Brain microvascular endothelial cell (primary cell): Measurements from ENCODE around the gene VASP.

Experiments used
- DNase-seq: peaks from one replicate; pipeline ENCODE4 v3.0.0-alpha.2; 2020
- H3K27ac ChIP-seq: fragments of 250-450 bp; sonication (Bioruptor Pico); 2 replicates; pipeline ENCODE4 v1.5.1; 2020; ENCODE audit warnings: mild to moderate bottlenecking, moderate library complexity
- H3K27me3 ChIP-seq: fragments of 250-450 bp; sonication (Bioruptor Pico); replicated peaks from 2 replicates; pipeline ENCODE4 v1.5.1; 2020; ENCODE audit warnings: mild to moderate bottlenecking
- H3K36me3 ChIP-seq: fragments of 250-450 bp; sonication (Bioruptor Pico); replicated peaks from 2 replicates; pipeline ENCODE4 v1.5.1; 2020; ENCODE audit warnings: mild to moderate bottlenecking
- H3K4me3 ChIP-seq: 2 replicates; pipeline ENCODE4 v1.5.1; 2011; ENCODE audit warnings: low read depth, mild to moderate bottlenecking, control low read depth, low read length, moderate library complexity
- in situ Hi-C: cut with HindIII; loops from 2 replicates; pipeline ENCODE4 v1.10.0; 2017; ENCODE audit warnings: low sequenced_read_pairs, low pct_ligation_motif_present
- TF ChIP-seq, protein P1 (sequence below): IDR thresholded peaks from 2 replicates; pipeline ENCODE4 v1.5.1; 2011; ENCODE audit warnings: low read depth, mild to moderate bottlenecking, moderate library complexity, low read length, control low read depth, inconsistent platforms; ENCODE audit errors: missing control alignments

The VASP gene

GRCh38 chr19:45506989-45507871 lies at the start of gene VASP:
VASP (plus strand) TSS chr19:45507479; CDS start chr19:45507772, 293 bp downstream.
- DNase-seq = peak; percentile 85
- no peaks in the 10 kb centered on the region for H3K27me3 ChIP-seq
- in situ Hi-C loops = no loop called here

DNA sequence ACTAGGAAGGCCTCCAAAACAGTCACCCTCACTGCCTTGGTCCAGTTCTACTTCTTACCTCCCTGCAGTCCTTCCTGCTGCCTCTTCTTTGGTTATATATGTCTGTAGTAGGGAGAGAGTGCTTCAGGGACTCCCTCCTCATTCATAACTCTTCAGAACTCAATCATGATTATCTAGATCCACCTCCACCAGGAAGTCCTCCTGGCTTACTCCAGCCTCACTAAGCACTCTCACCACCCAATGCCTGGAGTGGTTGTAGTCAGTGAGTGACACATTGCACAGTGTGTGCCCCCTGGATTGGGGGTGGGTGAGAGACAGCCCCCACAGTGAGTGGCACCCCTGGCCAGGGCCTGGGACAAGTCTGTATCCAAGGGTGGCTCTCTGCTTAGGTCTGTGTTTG lies 49.5 kb upstream of the VASP start:
- no peak for DNase-seq
- Histone ChIP-seq H3K4me3 (no peak overlapping the region), H3K27me3 (no peaks in the 10 kb centered on the region), H3K27ac (no peak overlapping the region), H3K36me3 (no peaks in the 10 kb centered on the region)
- in situ Hi-C loops = no loop called here
- TF ChIP-seq, protein P1, sequence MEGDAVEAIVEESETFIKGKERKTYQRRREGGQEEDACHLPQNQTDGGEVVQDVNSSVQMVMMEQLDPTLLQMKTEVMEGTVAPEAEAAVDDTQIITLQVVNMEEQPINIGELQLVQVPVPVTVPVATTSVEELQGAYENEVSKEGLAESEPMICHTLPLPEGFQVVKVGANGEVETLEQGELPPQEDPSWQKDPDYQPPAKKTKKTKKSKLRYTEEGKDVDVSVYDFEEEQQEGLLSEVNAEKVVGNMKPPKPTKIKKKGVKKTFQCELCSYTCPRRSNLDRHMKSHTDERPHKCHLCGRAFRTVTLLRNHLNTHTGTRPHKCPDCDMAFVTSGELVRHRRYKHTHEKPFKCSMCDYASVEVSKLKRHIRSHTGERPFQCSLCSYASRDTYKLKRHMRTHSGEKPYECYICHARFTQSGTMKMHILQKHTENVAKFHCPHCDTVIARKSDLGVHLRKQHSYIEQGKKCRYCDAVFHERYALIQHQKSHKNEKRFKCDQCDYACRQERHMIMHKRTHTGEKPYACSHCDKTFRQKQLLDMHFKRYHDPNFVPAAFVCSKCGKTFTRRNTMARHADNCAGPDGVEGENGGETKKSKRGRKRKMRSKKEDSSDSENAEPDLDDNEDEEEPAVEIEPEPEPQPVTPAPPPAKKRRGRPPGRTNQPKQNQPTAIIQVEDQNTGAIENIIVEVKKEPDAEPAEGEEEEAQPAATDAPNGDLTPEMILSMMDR = no peak

More at GRCh38 chr19:45506989-45507871, at the start of gene VASP:
- TF ChIP-seq, protein P1 = peak; percentile 1
- H3K4me3 ChIP-seq = peak within 1 kb of the TSS; percentile 91
- peaks cover 3% of the 10 kb centered on the region for H3K36me3 ChIP-seq
- peak within 1 kb of the TSS; percentile 91 for H3K27ac ChIP-seq

DNA sequence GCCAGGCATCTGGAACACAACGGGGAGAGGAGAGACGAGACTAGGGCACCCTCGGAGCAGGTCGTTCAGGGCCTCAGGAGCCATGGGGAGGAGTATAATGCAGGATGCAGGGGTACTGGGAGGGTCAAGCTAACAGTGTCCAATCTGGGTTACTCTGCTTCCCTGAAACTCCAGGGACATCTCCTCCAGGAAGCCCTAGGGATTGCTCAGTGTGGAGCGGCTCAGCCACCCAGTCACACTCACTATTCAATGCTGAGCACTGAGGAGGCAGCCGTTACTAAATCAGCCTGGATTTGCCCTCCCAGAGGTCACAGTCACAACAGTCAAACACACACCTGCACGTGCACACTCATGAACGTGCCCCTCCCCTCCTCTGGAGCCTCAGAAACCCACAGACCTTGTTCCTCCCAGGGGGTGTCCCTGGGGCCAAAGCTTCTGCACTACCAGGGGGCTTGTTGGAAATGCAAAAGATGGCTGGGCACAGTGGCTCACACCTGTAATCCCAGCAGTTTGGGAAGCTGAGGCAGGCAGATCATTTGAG lies 46.4 kb upstream of the VASP start:
- TF ChIP-seq, protein P1 = no peak

GRCh38 chr19:45462174-45462573 lies 45.1 kb upstream of the VASP start:
- H3K27ac ChIP-seq = no peak overlapping the region
- TF ChIP-seq, protein P1 = no peak
- DNase-seq = no peak
- no peak overlapping the region for H3K4me3 ChIP-seq
- in situ Hi-C loops = no loop called here
- no peaks in the 10 kb centered on the region for H3K27me3 ChIP-seq
- H3K36me3 ChIP-seq = no peaks in the 10 kb centered on the region

More for the DNA sequence above, 46.4 kb upstream of the VASP start:
- H3K4me3 ChIP-seq = no peak overlapping the region
- in situ Hi-C loops = no loop called here
- no peaks in the 10 kb centered on the region for H3K36me3 ChIP-seq
- DNase-seq = no peak
- no peak overlapping the region for H3K27ac ChIP-seq
- H3K27me3 ChIP-seq = no peaks in the 10 kb centered on the region

DNA sequence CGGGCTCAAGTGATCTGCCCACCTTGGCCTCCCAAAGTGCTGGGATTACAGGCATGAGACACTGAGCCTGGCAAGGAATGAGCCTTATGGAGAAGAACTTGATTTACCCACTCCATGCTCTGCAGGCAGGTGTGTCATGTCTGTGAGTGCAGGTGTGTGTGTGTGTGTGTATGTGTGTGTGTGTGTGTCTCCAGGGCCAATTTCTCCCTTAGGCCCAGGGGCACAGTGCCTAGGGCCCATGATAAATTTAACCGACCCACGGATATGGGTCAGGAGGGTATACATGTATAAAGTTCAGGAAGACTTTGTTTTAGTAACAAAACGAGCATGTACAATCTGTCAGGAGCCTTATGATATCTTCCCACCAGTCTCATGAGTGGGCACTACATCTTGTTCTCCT lies 44.0 kb upstream of the VASP start:
- DNase-seq = no peak
- in situ Hi-C loops = no loop called here
- TF ChIP-seq, protein P1 = no peak
- no peaks in the 10 kb centered on the region for H3K36me3 ChIP-seq
- no peak overlapping the region for H3K4me3 ChIP-seq
- H3K27me3 ChIP-seq = no peaks in the 10 kb centered on the region
- no peak overlapping the region for H3K27ac ChIP-seq
